Neural cell (in vitro differentiated cells): ENCODE data around the gene LAMA5. TPM values are rescaled to one million over a fixed set of nuclear protein-coding genes. Genes with fewer than 3 reads are reported as not detected.

Source experiments
- H2AFZ ChIP-seq: fragments of 200-600, 300-800 bp; sonication (generic), shearing (Covaris generic); 2 replicates; pipeline ENCODE4 v1.6.0; 2014; ENCODE audit warnings: low read depth, mild to moderate bottlenecking, antibody characterized with exemption, low read length, moderate library complexity
- H3F3A ChIP-seq: fragments of 200-600 bp; shearing (Covaris generic); 2 replicates; pipeline ENCODE4 v1.6.1; 2016; ENCODE audit warnings: mild to moderate bottlenecking, moderate library complexity, mixed read lengths, antibody characterized with exemption, low read length; ENCODE audit not compliant: insufficient read depth, poor library complexity, severe bottlenecking
- H3K27ac ChIP-seq: fragments of 200-600, 300-800 bp; sonication (generic), shearing (Covaris generic); 2 replicates; pipeline ENCODE4 v1.5.1; 2014; ENCODE audit warnings: mild to moderate bottlenecking, low read length, moderate library complexity
- H3K27me3 ChIP-seq: fragments of 300-800, 200-600 bp; sonication (generic), shearing (Covaris generic); 2 replicates; pipeline ENCODE4 v1.6.0; 2014; ENCODE audit warnings: mild to moderate bottlenecking, low read depth, low read length, moderate library complexity; ENCODE audit not compliant: insufficient read depth
- H3K36me3 ChIP-seq: fragments of 300-800, 200-600 bp; sonication (generic), shearing (Covaris generic); 2 replicates; pipeline ENCODE4 v1.5.1; 2014; ENCODE audit warnings: mild to moderate bottlenecking, antibody characterized with exemption, low read length, moderate library complexity; ENCODE audit not compliant: insufficient read depth
- H3K4me2 ChIP-seq: fragments of 300-800, 200-600 bp; sonication (generic), shearing (Covaris generic); 2 replicates; pipeline ENCODE4 v1.6.0; 2014; ENCODE audit warnings: mild to moderate bottlenecking, low read length
- H3K4me3 ChIP-seq: fragments of 300-800, 200-600 bp; sonication (generic), shearing (Covaris generic); 2 replicates; pipeline ENCODE4 v1.5.1; 2014; ENCODE audit warnings: mild to moderate bottlenecking, low read length, moderate library complexity
- H3K79me2 ChIP-seq: fragments of 200-600 bp; shearing (Covaris generic); replicated peaks from 2 replicates; pipeline ENCODE4 v1.6.0; 2014; ENCODE audit warnings: mild to moderate bottlenecking, low read length, moderate library complexity; ENCODE audit not compliant: insufficient read depth
- H3K9ac ChIP-seq: fragments of 300-800, 200-600 bp; sonication (generic), shearing (Covaris generic); 2 replicates; pipeline ENCODE4 v1.6.1; 2016; ENCODE audit warnings: mild to moderate bottlenecking, low read length, mixed read lengths
- H3K9me2 ChIP-seq: fragments of 200-600 bp; shearing (Covaris generic); 2 replicates; pipeline ENCODE4 v1.6.1; 2016; ENCODE audit warnings: mild to moderate bottlenecking, low read length, mixed read lengths; ENCODE audit not compliant: insufficient read depth
- H3K9me3 ChIP-seq: fragments of 200-600, 300-800 bp; sonication (generic), shearing (Covaris generic); 2 replicates; pipeline ENCODE4 v1.6.1; 2016; ENCODE audit warnings: mild to moderate bottlenecking, mixed run types, low read length, moderate library complexity, mixed read lengths
- H4K20me1 ChIP-seq: fragments of 200-600 bp; shearing (Covaris generic); 2 replicates; pipeline ENCODE4 v1.6.1; 2016; ENCODE audit warnings: mild to moderate bottlenecking, mixed run types; ENCODE audit not compliant: insufficient read depth
- EP300 ChIP-seq: fragments of 450-650 bp; conservative IDR thresholded peaks from 2 replicates; pipeline ENCODE4 v1.6.1; 2014; ENCODE audit warnings: antibody characterized with exemption, mild to moderate bottlenecking, moderate library complexity; ENCODE audit not compliant: poor library complexity, severe bottlenecking
- EZH2 ChIP-seq: fragments of 200-600, 300-800 bp; shearing (Covaris generic), sonication (generic); IDR thresholded peaks from 2 replicates; pipeline ENCODE4 v1.6.1; 2014; ENCODE audit warnings: antibody characterized with exemption, low read length, borderline replicate concordance, mild to moderate bottlenecking; ENCODE audit not compliant: insufficient read depth, poor library complexity, severe bottlenecking
- MXI1 ChIP-seq: fragments of 450-650 bp; conservative IDR thresholded peaks from 2 replicates; pipeline ENCODE4 v1.6.1; 2014; ENCODE audit warnings: antibody characterized with exemption, mild to moderate bottlenecking; ENCODE audit not compliant: poor library complexity, severe bottlenecking
- POLR2AphosphoS5 ChIP-seq: IDR thresholded peaks from 2 replicates; pipeline ENCODE4 v1.6.1; 2012
- RAD21 ChIP-seq: fragments of 450-650 bp; conservative IDR thresholded peaks from 2 replicates; pipeline ENCODE4 v1.6.1; 2014; ENCODE audit warnings: antibody characterized with exemption, mild to moderate bottlenecking, moderate library complexity
- SMC3 ChIP-seq: fragments of 450-650 bp; conservative IDR thresholded peaks from 2 replicates; pipeline ENCODE4 v1.6.1; 2014; ENCODE audit warnings: antibody characterized with exemption, mild to moderate bottlenecking, moderate library complexity; ENCODE audit not compliant: poor library complexity
- TAF1 ChIP-seq: IDR thresholded peaks from 2 replicates; pipeline ENCODE4 v1.6.1; 2012; ENCODE audit warnings: low read depth
- polyA plus RNA-seq: library from polyadenylated mRNA; depleted of rRNA; stranded (reverse); fragments of >200 nt; gene quantifications from 2 replicates; pipeline ENCODE4 v1.2.3, GENCODE V29; 2014
- TF ChIP-seq, protein P1 (sequence below): fragments of 450-650 bp; IDR thresholded peaks from 2 replicates; pipeline ENCODE4 v1.5.1; 2014; ENCODE audit warnings: antibody characterized with exemption, mild to moderate bottlenecking, moderate library complexity; ENCODE audit not compliant: poor library complexity, severe bottlenecking
- TF ChIP-seq, protein P2 (sequence below): IDR thresholded peaks from 2 replicates; pipeline ENCODE4 v1.6.1; 2012; ENCODE audit warnings: borderline replicate concordance

The LAMA5 gene
- polyA plus RNA-seq, 1 donor from 2014 or later: 27.2 TPM

DNA sequence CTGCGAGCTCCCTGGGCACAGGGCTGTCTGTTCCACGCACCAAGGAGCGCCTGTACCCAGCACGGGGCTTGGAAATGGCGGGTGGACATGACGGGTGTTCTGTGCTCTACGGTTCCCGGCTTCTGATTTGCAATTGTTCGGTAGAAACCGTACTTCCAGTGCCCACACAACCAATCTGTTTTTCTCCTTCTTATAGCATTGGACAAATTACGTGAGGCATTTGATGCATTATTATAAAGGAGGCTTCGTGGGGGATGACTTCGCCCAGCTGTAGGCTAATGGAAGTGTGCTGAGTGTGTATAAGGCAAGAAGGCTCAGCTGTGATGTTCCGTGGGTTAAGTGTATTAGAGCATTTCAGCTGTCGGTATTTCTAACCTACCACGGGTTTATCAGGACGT, 10.0 kb upstream of the LAMA5 start:
- no peak overlapping the region for H3K9ac ChIP-seq
- no peak overlapping the region for H3K4me3 ChIP-seq
- no peak overlapping the region for H3K27ac ChIP-seq
- H3K79me2 ChIP-seq: no peaks in the 10 kb centered on the region
- H3K9me2 ChIP-seq: no peaks in the 10 kb centered on the region
- TF ChIP-seq TAF1 (no peak), POLR2AphosphoS5 (no peak), RAD21 (no peak), EZH2 (no peak), EP300 (no peak), SMC3 (no peak), MXI1 (no peak)
- TF ChIP-seq, protein P1, sequence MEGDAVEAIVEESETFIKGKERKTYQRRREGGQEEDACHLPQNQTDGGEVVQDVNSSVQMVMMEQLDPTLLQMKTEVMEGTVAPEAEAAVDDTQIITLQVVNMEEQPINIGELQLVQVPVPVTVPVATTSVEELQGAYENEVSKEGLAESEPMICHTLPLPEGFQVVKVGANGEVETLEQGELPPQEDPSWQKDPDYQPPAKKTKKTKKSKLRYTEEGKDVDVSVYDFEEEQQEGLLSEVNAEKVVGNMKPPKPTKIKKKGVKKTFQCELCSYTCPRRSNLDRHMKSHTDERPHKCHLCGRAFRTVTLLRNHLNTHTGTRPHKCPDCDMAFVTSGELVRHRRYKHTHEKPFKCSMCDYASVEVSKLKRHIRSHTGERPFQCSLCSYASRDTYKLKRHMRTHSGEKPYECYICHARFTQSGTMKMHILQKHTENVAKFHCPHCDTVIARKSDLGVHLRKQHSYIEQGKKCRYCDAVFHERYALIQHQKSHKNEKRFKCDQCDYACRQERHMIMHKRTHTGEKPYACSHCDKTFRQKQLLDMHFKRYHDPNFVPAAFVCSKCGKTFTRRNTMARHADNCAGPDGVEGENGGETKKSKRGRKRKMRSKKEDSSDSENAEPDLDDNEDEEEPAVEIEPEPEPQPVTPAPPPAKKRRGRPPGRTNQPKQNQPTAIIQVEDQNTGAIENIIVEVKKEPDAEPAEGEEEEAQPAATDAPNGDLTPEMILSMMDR: no peak
- TF ChIP-seq, protein P2, sequence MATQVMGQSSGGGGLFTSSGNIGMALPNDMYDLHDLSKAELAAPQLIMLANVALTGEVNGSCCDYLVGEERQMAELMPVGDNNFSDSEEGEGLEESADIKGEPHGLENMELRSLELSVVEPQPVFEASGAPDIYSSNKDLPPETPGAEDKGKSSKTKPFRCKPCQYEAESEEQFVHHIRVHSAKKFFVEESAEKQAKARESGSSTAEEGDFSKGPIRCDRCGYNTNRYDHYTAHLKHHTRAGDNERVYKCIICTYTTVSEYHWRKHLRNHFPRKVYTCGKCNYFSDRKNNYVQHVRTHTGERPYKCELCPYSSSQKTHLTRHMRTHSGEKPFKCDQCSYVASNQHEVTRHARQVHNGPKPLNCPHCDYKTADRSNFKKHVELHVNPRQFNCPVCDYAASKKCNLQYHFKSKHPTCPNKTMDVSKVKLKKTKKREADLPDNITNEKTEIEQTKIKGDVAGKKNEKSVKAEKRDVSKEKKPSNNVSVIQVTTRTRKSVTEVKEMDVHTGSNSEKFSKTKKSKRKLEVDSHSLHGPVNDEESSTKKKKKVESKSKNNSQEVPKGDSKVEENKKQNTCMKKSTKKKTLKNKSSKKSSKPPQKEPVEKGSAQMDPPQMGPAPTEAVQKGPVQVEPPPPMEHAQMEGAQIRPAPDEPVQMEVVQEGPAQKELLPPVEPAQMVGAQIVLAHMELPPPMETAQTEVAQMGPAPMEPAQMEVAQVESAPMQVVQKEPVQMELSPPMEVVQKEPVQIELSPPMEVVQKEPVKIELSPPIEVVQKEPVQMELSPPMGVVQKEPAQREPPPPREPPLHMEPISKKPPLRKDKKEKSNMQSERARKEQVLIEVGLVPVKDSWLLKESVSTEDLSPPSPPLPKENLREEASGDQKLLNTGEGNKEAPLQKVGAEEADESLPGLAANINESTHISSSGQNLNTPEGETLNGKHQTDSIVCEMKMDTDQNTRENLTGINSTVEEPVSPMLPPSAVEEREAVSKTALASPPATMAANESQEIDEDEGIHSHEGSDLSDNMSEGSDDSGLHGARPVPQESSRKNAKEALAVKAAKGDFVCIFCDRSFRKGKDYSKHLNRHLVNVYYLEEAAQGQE: no peak
- H3K4me2 ChIP-seq: no peak overlapping the region
- no peaks in the 10 kb centered on the region for H3K36me3 ChIP-seq
- H2AFZ ChIP-seq: no peak overlapping the region
- no peaks in the 10 kb centered on the region for H3F3A ChIP-seq
- H3K9me3 ChIP-seq: no peaks in the 10 kb centered on the region
- no peaks in the 10 kb centered on the region for H3K27me3 ChIP-seq
- no peaks in the 10 kb centered on the region for H4K20me1 ChIP-seq

GRCh38 chr20:62376112-62377063, 9.3 kb upstream of the LAMA5 start:
- Histone ChIP-seq H3K27me3 (no peaks in the 10 kb centered on the region), H3K9me3 (no peaks in the 10 kb centered on the region), H3K9ac (no peak overlapping the region), H3K9me2 (no peaks in the 10 kb centered on the region), H3K4me3 (no peak overlapping the region), H3F3A (no peaks in the 10 kb centered on the region), H3K36me3 (no peaks in the 10 kb centered on the region), H3K27ac (no peak overlapping the region), H2AFZ (no peak overlapping the region), H3K4me2 (no peak overlapping the region), H3K79me2 (no peaks in the 10 kb centered on the region), H4K20me1 (no peaks in the 10 kb centered on the region)
- TF ChIP-seq, protein P2: no peak
- no peak for TF ChIP-seq POLR2AphosphoS5
- TF ChIP-seq, protein P1: no peak
- TF ChIP-seq MXI1: no peak
- TF ChIP-seq EZH2: no peak
- no peak for TF ChIP-seq RAD21
- TF ChIP-seq EP300: no peak
- TF ChIP-seq TAF1: no peak
- no peak for TF ChIP-seq SMC3
